SK-N-SH treated with all-trans-retinoic acid at 6 μM for 48 hours (cell line): ENCODE measurements around the gene SLC41A3.
A peak's percentile ranks its signal among the peaks of the same experiment; 100 is the strongest.

ENCODE experiments used
- ATAC-seq: fragments of 200-7000 bp; cut with Tn5 transposase; 3 replicates; pipeline ENCODE4 v1.9.1; 2020; ENCODE audit warnings: mild to moderate bottlenecking, moderate library complexity
- ARNTL ChIP-seq: fragments of 450-650 bp; formaldehyde crosslinking; IDR thresholded peaks from 2 replicates; pipeline ENCODE4 v1.5.0; 2020; ENCODE audit warnings: low read depth, mild to moderate bottlenecking, moderate library complexity, borderline replicate concordance
- BACH2 ChIP-seq: fragments of 250-450 bp; sonication (Bioruptor Pico); IDR thresholded peaks from 2 replicates; pipeline ENCODE4 v1.9.0; 2021; ENCODE audit warnings: mild to moderate bottlenecking, borderline replicate concordance
- CSDC2 ChIP-seq: fragments of 250-450 bp; sonication (Bioruptor Pico); IDR thresholded peaks from 2 replicates; pipeline ENCODE4 v1.5.0; 2020; ENCODE audit warnings: mild to moderate bottlenecking, moderate library complexity
- ESRRG ChIP-seq: fragments of 250-450 bp; sonication (Bioruptor Pico); IDR thresholded peaks from 2 replicates; pipeline ENCODE4 v1.6.1; 2021; ENCODE audit warnings: mild to moderate bottlenecking
- GLIS3 ChIP-seq: fragments of 250-450 bp; sonication (Bioruptor Pico); IDR thresholded peaks from 2 replicates; pipeline ENCODE4 v1.5.0; 2020; ENCODE audit warnings: mild to moderate bottlenecking, moderate library complexity
- ISL1 ChIP-seq: fragments of 250-450 bp; sonication (Bioruptor Pico); IDR thresholded peaks from 2 replicates; pipeline ENCODE4 v2.1.2; 2022; ENCODE audit warnings: mild to moderate bottlenecking, moderate library complexity
- OSR1 ChIP-seq: fragments of 250-450 bp; sonication (Bioruptor Pico); IDR thresholded peaks from 2 replicates; pipeline ENCODE4 v1.8.0; 2022; ENCODE audit warnings: moderate library complexity, mild to moderate bottlenecking, inconsistent platforms
- PPARA ChIP-seq: fragments of 250-450 bp; sonication (Bioruptor Pico); IDR thresholded peaks from 2 replicates; pipeline ENCODE4 v1.5.0; 2020; ENCODE audit warnings: mild to moderate bottlenecking, borderline replicate concordance
- SNAI2 ChIP-seq: fragments of 250-450 bp; sonication (Bioruptor Pico); IDR thresholded peaks from 2 replicates; pipeline ENCODE4 v1.5.0; 2020; ENCODE audit warnings: mild to moderate bottlenecking, moderate library complexity
- TCF4 ChIP-seq: fragments of 250-450 bp; sonication (Bioruptor Pico); IDR thresholded peaks from 2 replicates; pipeline ENCODE4 v1.8.0; 2021; ENCODE audit warnings: mild to moderate bottlenecking, moderate library complexity, borderline replicate concordance
- TOX ChIP-seq: fragments of 250-450 bp; sonication (Bioruptor Pico); IDR thresholded peaks from 2 replicates; pipeline ENCODE4 v1.8.0; 2021; ENCODE audit warnings: mild to moderate bottlenecking, moderate library complexity, borderline replicate concordance
- ZC3H10 ChIP-seq: fragments of 250-450 bp; sonication (Bioruptor Pico); IDR thresholded peaks from 2 replicates; pipeline ENCODE4 v1.5.1; 2021; ENCODE audit warnings: mild to moderate bottlenecking, moderate library complexity
- ZFP3 ChIP-seq: fragments of 250-450 bp; sonication (Bioruptor Pico); IDR thresholded peaks from 2 replicates; pipeline ENCODE4 v1.5.0; 2020; ENCODE audit warnings: mild to moderate bottlenecking, moderate library complexity
- ZFP30 ChIP-seq: fragments of 450-650 bp; formaldehyde crosslinking; IDR thresholded peaks from 2 replicates; pipeline ENCODE4 v1.5.0; 2022; ENCODE audit warnings: mild to moderate bottlenecking, moderate library complexity
- ZNF565 ChIP-seq: fragments of 450-650 bp; formaldehyde crosslinking; conservative IDR thresholded peaks from 2 replicates; pipeline ENCODE4 v1.5.0; 2020; ENCODE audit warnings: low read depth, mild to moderate bottlenecking, moderate library complexity
- ZNF70 ChIP-seq: fragments of 450-650 bp; formaldehyde crosslinking; IDR thresholded peaks from 2 replicates; pipeline ENCODE4 v1.5.0; 2020; ENCODE audit warnings: mild to moderate bottlenecking, moderate library complexity
- ZNF8 ChIP-seq: fragments of 450-650 bp; formaldehyde crosslinking; IDR thresholded peaks from 2 replicates; pipeline ENCODE4 v1.5.0; 2020; ENCODE audit warnings: mild to moderate bottlenecking, moderate library complexity
- TF ChIP-seq, protein P1 (sequence below): fragments of 250-450 bp; sonication (Bioruptor Pico); IDR thresholded peaks from 2 replicates; pipeline ENCODE4 v1.8.0; 2020; ENCODE audit warnings: mild to moderate bottlenecking, moderate library complexity, borderline replicate concordance
- TF ChIP-seq, protein P2 (sequence below): fragments of 250-450 bp; sonication (Bioruptor Pico); IDR thresholded peaks from 2 replicates; pipeline ENCODE4 v1.8.0; 2021; ENCODE audit warnings: low read depth, mild to moderate bottlenecking, moderate library complexity, borderline replicate concordance
- TF ChIP-seq, protein P3 (sequence below): fragments of 250-450 bp; sonication (Bioruptor Pico); IDR thresholded peaks from 2 replicates; pipeline ENCODE4 v1.5.0; 2020; ENCODE audit warnings: mild to moderate bottlenecking, moderate library complexity
- TF ChIP-seq, protein P4 (sequence below): fragments of 250-450 bp; sonication (Bioruptor Pico); IDR thresholded peaks from 2 replicates; pipeline ENCODE4 v1.5.1; 2020; ENCODE audit warnings: low read depth, mild to moderate bottlenecking, moderate library complexity

The SLC41A3 gene

DNA sequence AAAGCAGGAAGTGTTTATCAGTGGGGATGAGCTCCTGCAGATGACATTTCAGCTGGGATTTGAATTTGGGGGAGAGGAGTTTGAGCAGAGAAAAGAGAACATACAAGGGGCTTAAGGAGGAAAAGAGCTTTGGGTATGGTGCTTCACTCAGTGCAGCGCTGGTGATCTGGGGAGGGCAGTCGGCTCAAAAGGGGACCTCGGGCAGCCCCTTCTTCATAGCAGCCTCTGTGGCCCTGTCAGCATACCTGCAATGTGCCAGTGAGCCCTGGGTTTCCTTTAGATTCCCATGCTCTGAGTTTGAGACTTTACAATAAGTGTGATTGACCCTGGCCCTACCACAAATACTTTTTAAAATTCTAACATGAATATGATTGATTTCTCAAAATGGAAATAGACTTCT lies 74.7 kb downstream of the SLC41A3 start:
- TF ChIP-seq ISL1 = no peak
- TF ChIP-seq BACH2 (CRISPR knock-in tag) = no peak
- no peak for TF ChIP-seq PPARA (CRISPR knock-in tag)
- no peak for TF ChIP-seq TOX (CRISPR knock-in tag)
- TF ChIP-seq ZC3H10 (CRISPR knock-in tag) = no peak
- TF ChIP-seq SNAI2 (CRISPR knock-in tag) = no peak
- no peak for ATAC-seq

DNA sequence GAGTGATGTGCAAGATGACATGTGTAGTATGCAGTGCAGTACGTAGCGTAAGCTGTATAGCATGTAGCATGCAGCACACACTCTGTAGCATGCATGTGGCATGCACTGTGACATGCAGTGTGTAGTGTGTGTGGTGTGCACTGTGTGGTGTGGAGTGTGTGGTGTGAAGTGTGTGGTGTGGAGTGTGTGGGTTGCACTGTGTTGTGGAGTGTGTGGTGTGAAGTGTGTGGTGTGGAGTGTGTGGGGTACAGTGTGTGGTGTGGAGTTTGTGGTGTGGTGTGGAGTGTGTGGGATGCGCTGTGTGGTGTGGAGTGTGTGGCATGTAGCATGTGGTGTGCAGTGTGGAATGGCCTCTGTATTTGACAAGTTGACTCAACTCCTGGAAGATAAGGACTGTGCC lies 75.7 kb downstream of the SLC41A3 start:
- TF ChIP-seq ARNTL (CRISPR knock-in tag) (no peak), CSDC2 (no peak), ZNF565 (no peak), PPARA (CRISPR knock-in tag) (no peak), ESRRG (CRISPR knock-in tag) (no peak), BACH2 (CRISPR knock-in tag) (no peak)
- TF ChIP-seq, protein P1, sequence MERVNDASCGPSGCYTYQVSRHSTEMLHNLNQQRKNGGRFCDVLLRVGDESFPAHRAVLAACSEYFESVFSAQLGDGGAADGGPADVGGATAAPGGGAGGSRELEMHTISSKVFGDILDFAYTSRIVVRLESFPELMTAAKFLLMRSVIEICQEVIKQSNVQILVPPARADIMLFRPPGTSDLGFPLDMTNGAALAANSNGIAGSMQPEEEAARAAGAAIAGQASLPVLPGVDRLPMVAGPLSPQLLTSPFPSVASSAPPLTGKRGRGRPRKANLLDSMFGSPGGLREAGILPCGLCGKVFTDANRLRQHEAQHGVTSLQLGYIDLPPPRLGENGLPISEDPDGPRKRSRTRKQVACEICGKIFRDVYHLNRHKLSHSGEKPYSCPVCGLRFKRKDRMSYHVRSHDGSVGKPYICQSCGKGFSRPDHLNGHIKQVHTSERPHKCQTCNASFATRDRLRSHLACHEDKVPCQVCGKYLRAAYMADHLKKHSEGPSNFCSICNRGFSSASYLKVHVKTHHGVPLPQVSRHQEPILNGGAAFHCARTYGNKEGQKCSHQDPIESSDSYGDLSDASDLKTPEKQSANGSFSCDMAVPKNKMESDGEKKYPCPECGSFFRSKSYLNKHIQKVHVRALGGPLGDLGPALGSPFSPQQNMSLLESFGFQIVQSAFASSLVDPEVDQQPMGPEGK (CRISPR knock-in tag) = no peak
- TF ChIP-seq, all 23 proteins: peak for 0
- no peak for ATAC-seq

DNA sequence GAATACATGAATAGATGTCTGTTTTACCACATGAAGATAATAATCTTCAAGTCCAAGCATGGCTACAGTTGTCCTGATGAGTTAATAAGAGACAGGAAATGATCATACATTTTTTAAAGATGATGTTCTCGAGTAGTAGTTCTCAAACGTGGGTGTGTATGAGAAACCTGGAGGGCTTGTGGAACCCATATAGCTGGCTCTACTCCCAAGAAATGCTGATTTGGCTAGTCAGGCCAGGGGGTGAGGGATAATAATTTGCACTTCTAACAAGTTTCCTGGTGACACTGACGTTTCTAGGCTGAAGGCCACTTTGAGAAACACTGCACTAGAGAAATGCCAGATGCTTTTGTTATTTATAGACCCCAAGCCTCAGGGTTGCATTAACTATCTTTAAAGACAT lies 78.0 kb downstream of the SLC41A3 start:
- peak; percentile 81 for ATAC-seq
- TF ChIP-seq ZNF8 (CRISPR knock-in tag) (no peak), ARNTL (CRISPR knock-in tag) (no peak), TCF4 (CRISPR knock-in tag) (no peak), ZFP3 (CRISPR knock-in tag) (no peak), ZNF565 (no peak), ISL1 (no peak), ESRRG (CRISPR knock-in tag) (no peak), PPARA (CRISPR knock-in tag) (no peak), BACH2 (CRISPR knock-in tag) (no peak), ZC3H10 (CRISPR knock-in tag) (no peak), ZNF70 (CRISPR knock-in tag) (no peak)
- TF ChIP-seq, protein P2, sequence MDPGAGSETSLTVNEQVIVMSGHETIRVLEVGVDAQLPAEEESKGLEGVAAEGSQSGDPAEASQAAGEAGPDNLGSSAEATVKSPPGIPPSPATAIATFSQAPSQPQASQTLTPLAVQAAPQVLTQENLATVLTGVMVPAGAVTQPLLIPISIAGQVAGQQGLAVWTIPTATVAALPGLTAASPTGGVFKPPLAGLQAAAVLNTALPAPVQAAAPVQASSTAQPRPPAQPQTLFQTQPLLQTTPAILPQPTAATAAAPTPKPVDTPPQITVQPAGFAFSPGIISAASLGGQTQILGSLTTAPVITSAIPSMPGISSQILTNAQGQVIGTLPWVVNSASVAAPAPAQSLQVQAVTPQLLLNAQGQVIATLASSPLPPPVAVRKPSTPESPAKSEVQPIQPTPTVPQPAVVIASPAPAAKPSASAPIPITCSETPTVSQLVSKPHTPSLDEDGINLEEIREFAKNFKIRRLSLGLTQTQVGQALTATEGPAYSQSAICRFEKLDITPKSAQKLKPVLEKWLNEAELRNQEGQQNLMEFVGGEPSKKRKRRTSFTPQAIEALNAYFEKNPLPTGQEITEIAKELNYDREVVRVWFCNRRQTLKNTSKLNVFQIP (CRISPR knock-in tag) = no peak
- TF ChIP-seq, protein P3, sequence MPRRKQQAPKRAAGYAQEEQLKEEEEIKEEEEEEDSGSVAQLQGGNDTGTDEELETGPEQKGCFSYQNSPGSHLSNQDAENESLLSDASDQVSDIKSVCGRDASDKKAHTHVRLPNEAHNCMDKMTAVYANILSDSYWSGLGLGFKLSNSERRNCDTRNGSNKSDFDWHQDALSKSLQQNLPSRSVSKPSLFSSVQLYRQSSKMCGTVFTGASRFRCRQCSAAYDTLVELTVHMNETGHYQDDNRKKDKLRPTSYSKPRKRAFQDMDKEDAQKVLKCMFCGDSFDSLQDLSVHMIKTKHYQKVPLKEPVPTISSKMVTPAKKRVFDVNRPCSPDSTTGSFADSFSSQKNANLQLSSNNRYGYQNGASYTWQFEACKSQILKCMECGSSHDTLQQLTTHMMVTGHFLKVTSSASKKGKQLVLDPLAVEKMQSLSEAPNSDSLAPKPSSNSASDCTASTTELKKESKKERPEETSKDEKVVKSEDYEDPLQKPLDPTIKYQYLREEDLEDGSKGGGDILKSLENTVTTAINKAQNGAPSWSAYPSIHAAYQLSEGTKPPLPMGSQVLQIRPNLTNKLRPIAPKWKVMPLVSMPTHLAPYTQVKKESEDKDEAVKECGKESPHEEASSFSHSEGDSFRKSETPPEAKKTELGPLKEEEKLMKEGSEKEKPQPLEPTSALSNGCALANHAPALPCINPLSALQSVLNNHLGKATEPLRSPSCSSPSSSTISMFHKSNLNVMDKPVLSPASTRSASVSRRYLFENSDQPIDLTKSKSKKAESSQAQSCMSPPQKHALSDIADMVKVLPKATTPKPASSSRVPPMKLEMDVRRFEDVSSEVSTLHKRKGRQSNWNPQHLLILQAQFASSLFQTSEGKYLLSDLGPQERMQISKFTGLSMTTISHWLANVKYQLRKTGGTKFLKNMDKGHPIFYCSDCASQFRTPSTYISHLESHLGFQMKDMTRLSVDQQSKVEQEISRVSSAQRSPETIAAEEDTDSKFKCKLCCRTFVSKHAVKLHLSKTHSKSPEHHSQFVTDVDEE (CRISPR knock-in tag) = no peak
- TF ChIP-seq, protein P4, sequence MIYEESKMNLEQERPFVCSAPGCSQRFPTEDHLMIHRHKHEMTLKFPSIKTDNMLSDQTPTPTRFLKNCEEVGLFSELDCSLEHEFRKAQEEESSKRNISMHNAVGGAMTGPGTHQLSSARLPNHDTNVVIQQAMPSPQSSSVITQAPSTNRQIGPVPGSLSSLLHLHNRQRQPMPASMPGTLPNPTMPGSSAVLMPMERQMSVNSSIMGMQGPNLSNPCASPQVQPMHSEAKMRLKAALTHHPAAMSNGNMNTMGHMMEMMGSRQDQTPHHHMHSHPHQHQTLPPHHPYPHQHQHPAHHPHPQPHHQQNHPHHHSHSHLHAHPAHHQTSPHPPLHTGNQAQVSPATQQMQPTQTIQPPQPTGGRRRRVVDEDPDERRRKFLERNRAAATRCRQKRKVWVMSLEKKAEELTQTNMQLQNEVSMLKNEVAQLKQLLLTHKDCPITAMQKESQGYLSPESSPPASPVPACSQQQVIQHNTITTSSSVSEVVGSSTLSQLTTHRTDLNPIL (CRISPR knock-in tag) = no peak
- TF ChIP-seq, all 23 proteins: peak for 0

DNA sequence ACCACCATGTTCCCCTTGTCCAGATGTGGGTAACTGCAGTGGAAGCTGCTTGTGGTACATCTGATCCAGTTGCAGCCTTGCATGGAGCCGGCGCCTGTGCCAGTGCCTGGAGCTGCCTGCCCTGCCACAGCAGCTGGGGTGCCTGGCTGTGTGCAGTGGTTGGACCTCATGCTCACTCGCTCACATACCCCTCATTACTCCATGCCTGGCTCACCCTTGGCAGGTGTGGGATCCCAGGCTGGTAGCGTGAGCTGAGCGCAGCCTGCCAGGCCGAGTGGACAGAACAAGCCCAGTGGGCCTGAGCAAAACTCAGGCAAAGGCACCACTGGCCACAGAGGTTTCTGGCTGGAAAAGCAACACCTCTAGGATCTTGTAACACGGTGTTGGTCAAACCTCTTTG lies 79.2 kb downstream of the SLC41A3 start:
- no peak for ATAC-seq
- no peak for TF ChIP-seq GLIS3 (CRISPR knock-in tag)
- TF ChIP-seq CSDC2 = no peak
- TF ChIP-seq ARNTL (CRISPR knock-in tag) = no peak
- TF ChIP-seq TOX (CRISPR knock-in tag) = no peak
- TF ChIP-seq ZNF8 (CRISPR knock-in tag) = no peak
- TF ChIP-seq ZFP30 = no peak
- TF ChIP-seq, protein P3 (CRISPR knock-in tag) = no peak
- TF ChIP-seq OSR1 = no peak
- no peak for TF ChIP-seq ZFP3 (CRISPR knock-in tag)
- no peak for TF ChIP-seq ZNF70 (CRISPR knock-in tag)
- TF ChIP-seq, protein P1 (CRISPR knock-in tag) = no peak
- no peak for TF ChIP-seq ZC3H10 (CRISPR knock-in tag)
